Heart right ventricle (tissue), 16 donors: ENCODE measurements around the gene MYO5B. TPM values are rescaled to one million over a fixed set of nuclear protein-coding genes. Genes with fewer than 3 reads are reported as not detected.

Source experiments
- ATAC-seq, 8 donors: fragments of 200-7000 bp; cut with Tn5 transposase; one replicate each; pipeline ENCODE4 v1.9.1; 2020; ENCODE audit warnings: mild to moderate bottlenecking in 8 of 8, moderate library complexity in 8 of 8, moderate number of reproducible peaks in 1 of 8
- DNase-seq, 2 donors: peaks; one replicate each; pipeline ENCODE4 v3.0.0-alpha.2; 2020
- H3K27ac ChIP-seq, 10 donors: fragments of 200-600 bp; sonication (generic) in 2 of 10; one replicate each; pipeline versions ENCODE4 v1.5.0 to v1.8.0; 2020 to 2022; ENCODE audit warnings: mild to moderate bottlenecking in 3 of 10
- H3K27me3 ChIP-seq, 7 donors: fragments of 200-600 bp; one replicate each; pipeline ENCODE4 v1.8.0; 2021 to 2022; ENCODE audit warnings: mild to moderate bottlenecking in 2 of 7
- H3K36me3 ChIP-seq, 9 donors: fragments of 200-600 bp; sonication (generic) in 1 of 9; one replicate each; pipeline versions ENCODE4 v1.5.0 to v1.8.0; 2020 to 2022; ENCODE audit warnings: mild to moderate bottlenecking in 2 of 9
- H3K4me1 ChIP-seq, 9 donors: fragments of 200-600 bp; sonication (generic) in 1 of 9; one replicate each; pipeline versions ENCODE4 v1.5.0 to v1.8.0; 2020 to 2022; ENCODE audit warnings: mild to moderate bottlenecking in 4 of 9
- H3K4me3 ChIP-seq, 10 donors: fragments of 200-600 bp; sonication (generic) in 2 of 10; one replicate each; pipeline versions ENCODE4 v1.5.0 to v1.8.0; 2020 to 2022; ENCODE audit warnings: mild to moderate bottlenecking in 7 of 10, moderate library complexity in 2 of 10
- H3K9me3 ChIP-seq, 11 donors: fragments of 200-600 bp in 10 of 11; sonication (generic) in 2 of 11; one replicate each; pipeline versions ENCODE4 v1.5.0 to v1.8.0; 2013 to 2022; ENCODE audit warnings: mild to moderate bottlenecking in 2 of 11, control low read depth in 1 of 11, moderate library complexity in 1 of 11
- CTCF ChIP-seq, 9 donors: fragments of 200-600 bp; sonication (generic) in 2 of 9; IDR thresholded peaks; one replicate each; pipeline versions ENCODE4 v1.5.0 to v1.8.0; 2021 to 2022; ENCODE audit warnings: antibody characterized with exemption in 9 of 9, mild to moderate bottlenecking in 5 of 9, moderate library complexity in 1 of 9
- WGBS, 2 donors: extraction: QIAGEN DNeasy Blood & Tissue Kit; methylation state at CpG; one replicate each; pipeline ENCODE4 v1.1.7; 2013; ENCODE audit warnings: inconsistent platforms in 1 of 2; 5-methylcytosine and 5-hydroxymethylcytosine counted together
- intact Hi-C, 10 donors: fragments of 100-400 bp; cut with DNase I; formaldehyde crosslinking; loops; one replicate each; pipeline versions ENCODE4 v1.11.1 to v1.14.2; 2022
- polyA plus RNA-seq, 2 donors: library from polyadenylated mRNA; stranded (reverse); fragments of 200-250 nt; gene quantifications; one replicate each; pipeline ENCODE4 v1.2.3, GENCODE V29; 2013
- total RNA-seq, 10 donors: library from RNA; stranded (reverse); fragmentation: NEBNext Ultra II Directional in 3 of 10; extraction: Animal tissue kit (Norgen Biotek cat#: 25700) in 3 of 10; gene quantifications; one replicate each; pipeline versions ENCODE4 v1.2.1 to v1.2.4, GENCODE V29; 2021 to 2023
- donor health status: Arrhythmogenic right ventricular cardiomyopathy.
- donor health status: ischemic (EF 13 %, LVEDD 7.1; RV severe dilation, severe dysfunction).
- donor health status: healthy with polysubstance abuse.
- donor health status: DM: no; HTN: yes; CAD: no.
- donor health status: DM: no; HTN: no; CAD: no.
- donor health status: ischemic (EF 25% LVEDD 6.9; RV normal size, moderate dysfunction).
- donor health status: ischemic (EF 25% LVEDD 5.7; RV mildly dilated, moderate dysfunction).
- donor health status: healthy.
- donor health status: DM: yes; HTN: yes; CAD: no.
- donor health status: Ischemic cardiomyopathy.
- donor health status: ischemic (EF 35%, LVEDD 5.7; RV mildly dilated, moderate dysfunction).
- donor health status: nonischemic (EF 11% LVEDD 7.7; RV severe dilation, severe dysfunction).
- donor health status: DM: yes; HTN: yes; CAD: no.
- donor health status: PGD.
- donor health status: ischemic (EF 29% LVEDD 5.4; RV normal size, mild dysfunction).
- donor health status: nonischemic (EF 23%, LVEDD 6.1; RV moderate dilation, normal function).

The MYO5B gene
- total and polyA plus RNA-seq, 12 donors, result 0.20 to 3.7 (median 0.93) TPM

GRCh38 chr18:49931179-49931578 is 263.8 kb downstream of the MYO5B start:
- no peaks in the 10 kb centered on the region for H3K9me3 ChIP-seq
- intact Hi-C loops, result loop anchor here in 1 of 10 donors (10.0 kb wide), 1 partner anchor 56 kb away; no protein-coding TSS in a partner anchor
- WGBS, 2 donors, result 68 to 74% methylated on average over 5 of the region's 5 CpGs
- DNase-seq (no peak), ATAC-seq (no peak)
- no peak overlapping the region for H3K27ac ChIP-seq
- H3K4me1 ChIP-seq, result peaks cover 0 to 11% (median 0%) of the 10 kb centered on the region in 9 donors
- peaks cover 0 to 9% (median 0%) of the 10 kb centered on the region in 7 donors for H3K27me3 ChIP-seq
- no peak overlapping the region for H3K4me3 ChIP-seq
- H3K36me3 ChIP-seq, result no peaks in the 10 kb centered on the region
- no peak for TF ChIP-seq CTCF (IDR thresholded peaks at IDR 0.05)

- no peaks in the 10 kb centered on the region for H3K36me3 ChIP-seq
- no peak overlapping the region for H3K4me3 ChIP-seq
- H3K9me3 ChIP-seq, result no peaks in the 10 kb centered on the region
- ATAC-seq (no peak), DNase-seq (no peak)
- 61 to 69% methylated on average over 5 of the region's 5 CpGs for WGBS, 2 donors
- H3K27ac ChIP-seq, result no peak overlapping the region
- H3K27me3 ChIP-seq, result peaks cover 0 to 28% (median 16%) of the 10 kb centered on the region in 7 donors
- intact Hi-C loops, result no loop called here
- H3K4me1 ChIP-seq, result peaks cover 0 to 5% (median 0%) of the 10 kb centered on the region in 9 donors
- no peak for TF ChIP-seq CTCF (IDR thresholded peaks at IDR 0.05)
Measured at GRCh38 chr18:49926106-49926745, 268.7 kb downstream of the MYO5B start.

GRCh38 chr18:49924293-49924983 is 270.5 kb downstream of the MYO5B start:
- Histone ChIP-seq H3K4me1 (peaks cover 0 to 5% (median 0%) of the 10 kb centered on the region in 9 donors), H3K4me3 (no peak overlapping the region), H3K27me3 (peaks cover 0 to 43% (median 22%) of the 10 kb centered on the region in 7 donors), H3K27ac (no peak overlapping the region), H3K36me3 (no peaks in the 10 kb centered on the region), H3K9me3 (no peaks in the 10 kb centered on the region)
- WGBS, 2 donors, result 67 to 79% methylated on average over 2 of the region's 2 CpGs
- intact Hi-C loops, result no loop called here
- DNase-seq (no peak), ATAC-seq (no peak)
- TF ChIP-seq CTCF (IDR thresholded peaks at IDR 0.05), result no peak

- Histone ChIP-seq H3K9me3 (no peaks in the 10 kb centered on the region), H3K27me3 (peaks cover 0 to 61% (median 39%) of the 10 kb centered on the region in 7 donors), H3K36me3 (no peaks in the 10 kb centered on the region), H3K4me3 (no peak overlapping the region), H3K27ac (no peak overlapping the region), H3K4me1 (peaks cover 0 to 5% (median 0%) of the 10 kb centered on the region in 9 donors)
- DNase-seq (no peak), ATAC-seq (no peak)
- 78 to 84% methylated on average over 2 of the region's 2 CpGs for WGBS, 2 donors
- TF ChIP-seq CTCF (IDR thresholded peaks at IDR 0.05), result no peak
- intact Hi-C loops, result no loop called here
Measured at GRCh38 chr18:49922228-49922627, 272.7 kb downstream of the MYO5B start.
